ENCODE measurements around the gene IRX5. TPM values are rescaled to one million over a fixed set of nuclear protein-coding genes. Genes with fewer than 3 reads are reported as not detected.

IRX5 gene
- polyA plus RNA-seq, 1 donor from 2014 or later, result 0.14 TPM

- Histone ChIP-seq H3F3A (ENCODE audit: insufficient read depth, low read length, poor library complexity, severe bottlenecking) (no peaks in the 10 kb centered on the region), H3K36me3 (ENCODE audit: insufficient read depth, low read length) (no peaks in the 10 kb centered on the region), H3K9ac (ENCODE audit: low read length) (no peak overlapping the region), H4K20me1 (ENCODE audit: insufficient read depth) (no peaks in the 10 kb centered on the region), H3K27me3 (ENCODE audit: insufficient read depth, low read depth, low read length) (no peaks in the 10 kb centered on the region), H3K4me2 (ENCODE audit: low read length) (no peak overlapping the region), H3K9me3 (ENCODE audit: low read length) (no peaks in the 10 kb centered on the region), H3K9me2 (ENCODE audit: insufficient read depth, low read length) (no peaks in the 10 kb centered on the region), H2AFZ (ENCODE audit: low read depth, low read length) (no peak overlapping the region), H3K27ac (ENCODE audit: low read length) (no peak overlapping the region), H3K4me3 (ENCODE audit: low read length) (no peak overlapping the region), H3K79me2 (replicated peaks; ENCODE audit: insufficient read depth, low read length) (no peaks in the 10 kb centered on the region)
- TF ChIP-seq EZH2 (IDR thresholded peaks at IDR 0.05; ENCODE audit: borderline replicate concordance, insufficient read depth, low read length, poor library complexity, severe bottlenecking), result no peak
These were observed 37.3 kb downstream of the IRX5 start for GRCh38 chr16:54968011-54968410.

GRCh38 chr16:54968784-54969183 is 38.1 kb downstream of the IRX5 start:
- H3K27ac ChIP-seq (ENCODE audit: low read length), result no peak overlapping the region
- H3K79me2 ChIP-seq (replicated peaks; ENCODE audit: insufficient read depth, low read length), result no peaks in the 10 kb centered on the region
- H4K20me1 ChIP-seq (ENCODE audit: insufficient read depth), result no peaks in the 10 kb centered on the region
- H3K9me3 ChIP-seq (ENCODE audit: low read length), result no peaks in the 10 kb centered on the region
- no peaks in the 10 kb centered on the region for H3F3A ChIP-seq (ENCODE audit: insufficient read depth, low read length, poor library complexity, severe bottlenecking)
- no peaks in the 10 kb centered on the region for H3K9me2 ChIP-seq (ENCODE audit: insufficient read depth, low read length)
- no peaks in the 10 kb centered on the region for H3K36me3 ChIP-seq (ENCODE audit: insufficient read depth, low read length)
- H3K4me2 ChIP-seq (ENCODE audit: low read length), result no peak overlapping the region
- H3K9ac ChIP-seq (ENCODE audit: low read length), result no peak overlapping the region
- no peaks in the 10 kb centered on the region for H3K27me3 ChIP-seq (ENCODE audit: insufficient read depth, low read depth, low read length)
- TF ChIP-seq EP300 (conservative IDR thresholded peaks at IDR 0.05; ENCODE audit: poor library complexity, severe bottlenecking), result no peak
- no peak for TF ChIP-seq RAD21 (conservative IDR thresholded peaks at IDR 0.05)
- TF ChIP-seq MXI1 (conservative IDR thresholded peaks at IDR 0.05; ENCODE audit: poor library complexity, severe bottlenecking), result no peak
- TF ChIP-seq, protein P1, sequence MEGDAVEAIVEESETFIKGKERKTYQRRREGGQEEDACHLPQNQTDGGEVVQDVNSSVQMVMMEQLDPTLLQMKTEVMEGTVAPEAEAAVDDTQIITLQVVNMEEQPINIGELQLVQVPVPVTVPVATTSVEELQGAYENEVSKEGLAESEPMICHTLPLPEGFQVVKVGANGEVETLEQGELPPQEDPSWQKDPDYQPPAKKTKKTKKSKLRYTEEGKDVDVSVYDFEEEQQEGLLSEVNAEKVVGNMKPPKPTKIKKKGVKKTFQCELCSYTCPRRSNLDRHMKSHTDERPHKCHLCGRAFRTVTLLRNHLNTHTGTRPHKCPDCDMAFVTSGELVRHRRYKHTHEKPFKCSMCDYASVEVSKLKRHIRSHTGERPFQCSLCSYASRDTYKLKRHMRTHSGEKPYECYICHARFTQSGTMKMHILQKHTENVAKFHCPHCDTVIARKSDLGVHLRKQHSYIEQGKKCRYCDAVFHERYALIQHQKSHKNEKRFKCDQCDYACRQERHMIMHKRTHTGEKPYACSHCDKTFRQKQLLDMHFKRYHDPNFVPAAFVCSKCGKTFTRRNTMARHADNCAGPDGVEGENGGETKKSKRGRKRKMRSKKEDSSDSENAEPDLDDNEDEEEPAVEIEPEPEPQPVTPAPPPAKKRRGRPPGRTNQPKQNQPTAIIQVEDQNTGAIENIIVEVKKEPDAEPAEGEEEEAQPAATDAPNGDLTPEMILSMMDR (IDR thresholded peaks at IDR 0.05; ENCODE audit: poor library complexity, severe bottlenecking), result no peak
- TF ChIP-seq POLR2AphosphoS5 (IDR thresholded peaks at IDR 0.05), result no peak
- TF ChIP-seq, protein P2, sequence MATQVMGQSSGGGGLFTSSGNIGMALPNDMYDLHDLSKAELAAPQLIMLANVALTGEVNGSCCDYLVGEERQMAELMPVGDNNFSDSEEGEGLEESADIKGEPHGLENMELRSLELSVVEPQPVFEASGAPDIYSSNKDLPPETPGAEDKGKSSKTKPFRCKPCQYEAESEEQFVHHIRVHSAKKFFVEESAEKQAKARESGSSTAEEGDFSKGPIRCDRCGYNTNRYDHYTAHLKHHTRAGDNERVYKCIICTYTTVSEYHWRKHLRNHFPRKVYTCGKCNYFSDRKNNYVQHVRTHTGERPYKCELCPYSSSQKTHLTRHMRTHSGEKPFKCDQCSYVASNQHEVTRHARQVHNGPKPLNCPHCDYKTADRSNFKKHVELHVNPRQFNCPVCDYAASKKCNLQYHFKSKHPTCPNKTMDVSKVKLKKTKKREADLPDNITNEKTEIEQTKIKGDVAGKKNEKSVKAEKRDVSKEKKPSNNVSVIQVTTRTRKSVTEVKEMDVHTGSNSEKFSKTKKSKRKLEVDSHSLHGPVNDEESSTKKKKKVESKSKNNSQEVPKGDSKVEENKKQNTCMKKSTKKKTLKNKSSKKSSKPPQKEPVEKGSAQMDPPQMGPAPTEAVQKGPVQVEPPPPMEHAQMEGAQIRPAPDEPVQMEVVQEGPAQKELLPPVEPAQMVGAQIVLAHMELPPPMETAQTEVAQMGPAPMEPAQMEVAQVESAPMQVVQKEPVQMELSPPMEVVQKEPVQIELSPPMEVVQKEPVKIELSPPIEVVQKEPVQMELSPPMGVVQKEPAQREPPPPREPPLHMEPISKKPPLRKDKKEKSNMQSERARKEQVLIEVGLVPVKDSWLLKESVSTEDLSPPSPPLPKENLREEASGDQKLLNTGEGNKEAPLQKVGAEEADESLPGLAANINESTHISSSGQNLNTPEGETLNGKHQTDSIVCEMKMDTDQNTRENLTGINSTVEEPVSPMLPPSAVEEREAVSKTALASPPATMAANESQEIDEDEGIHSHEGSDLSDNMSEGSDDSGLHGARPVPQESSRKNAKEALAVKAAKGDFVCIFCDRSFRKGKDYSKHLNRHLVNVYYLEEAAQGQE (IDR thresholded peaks at IDR 0.05; ENCODE audit: borderline replicate concordance), result no peak
- no peak overlapping the region for H2AFZ ChIP-seq (ENCODE audit: low read depth, low read length)
- H3K4me3 ChIP-seq (ENCODE audit: low read length), result no peak overlapping the region

- Histone ChIP-seq H3K9me3 (ENCODE audit: low read length) (no peaks in the 10 kb centered on the region), H2AFZ (ENCODE audit: low read depth, low read length) (no peak overlapping the region), H3K79me2 (replicated peaks; ENCODE audit: insufficient read depth, low read length) (no peaks in the 10 kb centered on the region), H3K4me3 (ENCODE audit: low read length) (no peak overlapping the region), H3K36me3 (ENCODE audit: insufficient read depth, low read length) (no peaks in the 10 kb centered on the region), H3K9ac (ENCODE audit: low read length) (no peak overlapping the region), H4K20me1 (ENCODE audit: insufficient read depth) (no peaks in the 10 kb centered on the region), H3F3A (ENCODE audit: insufficient read depth, low read length, poor library complexity, severe bottlenecking) (no peaks in the 10 kb centered on the region), H3K4me2 (ENCODE audit: low read length) (no peak overlapping the region), H3K27me3 (ENCODE audit: insufficient read depth, low read depth, low read length) (no peaks in the 10 kb centered on the region), H3K9me2 (ENCODE audit: insufficient read depth, low read length) (no peaks in the 10 kb centered on the region), H3K27ac (ENCODE audit: low read length) (no peak overlapping the region)
- TF ChIP-seq EP300 (conservative IDR thresholded peaks at IDR 0.05; ENCODE audit: poor library complexity, severe bottlenecking) (no peak), MXI1 (conservative IDR thresholded peaks at IDR 0.05; ENCODE audit: poor library complexity, severe bottlenecking) (no peak), SMC3 (conservative IDR thresholded peaks at IDR 0.05; ENCODE audit: poor library complexity) (no peak)
- TF ChIP-seq, protein P2 (IDR thresholded peaks at IDR 0.05; ENCODE audit: borderline replicate concordance), result no peak
- TF ChIP-seq, protein P1 (IDR thresholded peaks at IDR 0.05; ENCODE audit: poor library complexity, severe bottlenecking), result no peak
These were observed 39.4 kb downstream of the IRX5 start for GRCh38 chr16:54970016-54970415.

All from neural cell (in vitro differentiated cells).